K562 (cell line): ENCODE data around the gene LZTS2. TPM values are rescaled to one million over a fixed set of nuclear protein-coding genes. Genes with fewer than 3 reads are reported as not detected.

Experiments used
- ADNP ChIP-seq: fragments of 200-800 bp; sonication (Bioruptor generic); IDR thresholded peaks from 2 replicates; pipeline ENCODE4 v1.6.1; 2016; ENCODE audit warnings: missing genetic modification characterization, missing compliant biosample characterization
- ATF7 ChIP-seq: fragments of 450-650 bp; IDR thresholded peaks from 2 replicates; pipeline ENCODE4 v1.7.1; 2014; ENCODE audit warnings: mild to moderate bottlenecking, moderate library complexity
- BRCA1 ChIP-seq, 2 experiments: fragments of 450-650 bp in 1 of 2; sonication (generic) in 1 of 2; formaldehyde crosslinking in 1 of 2; IDR thresholded peaks; 2 replicates each; pipeline versions ENCODE4 v1.5.0 to v1.6.1; 2017 to 2020; ENCODE audit warnings: mild to moderate bottlenecking in 1 of 2, missing genetic modification reagents in 1 of 2
- DPF2 ChIP-seq: fragments of 450-650 bp; IDR thresholded peaks from 2 replicates; pipeline ENCODE4 v1.6.1; 2016
- HDAC2 ChIP-seq: fragments of 450-650 bp; IDR thresholded peaks from 2 replicates; pipeline ENCODE4 v1.6.1; 2016; ENCODE audit warnings: mild to moderate bottlenecking
- IRF2 ChIP-seq: sonication (generic); formaldehyde crosslinking; IDR thresholded peaks from 2 replicates; pipeline ENCODE4 v1.8.1; 2022; ENCODE audit warnings: mild to moderate bottlenecking, missing genetic modification reagents
- JUN ChIP-seq, 2 experiments: sonication (generic) in 1 of 2; formaldehyde crosslinking in 1 of 2; IDR thresholded peaks; 2 replicates each; pipeline versions ENCODE4 v1.6.1 to v1.8.0; 2012 to 2022; ENCODE audit warnings: borderline replicate concordance in 2 of 2, mild to moderate bottlenecking in 2 of 2, improper control_type of control experiment in 1 of 2, low read depth in 1 of 2, low read length in 1 of 2, missing genetic modification reagents in 1 of 2
- PTTG1 ChIP-seq: fragments of 450-650 bp; IDR thresholded peaks from 2 replicates; pipeline ENCODE4 v1.6.1; 2016; ENCODE audit warnings: low read depth, mild to moderate bottlenecking, missing genetic modification characterization, missing compliant biosample characterization
- STAT5B ChIP-seq: fragments of 250-450 bp; sonication (Bioruptor Pico); IDR thresholded peaks from 2 replicates; pipeline ENCODE4 v1.8.0; 2021; ENCODE audit warnings: mild to moderate bottlenecking, inconsistent platforms
- XRCC4 ChIP-seq: IDR thresholded peaks from one replicate; pipeline ENCODE4 v1.6.1; 2011; ENCODE audit not compliant: insufficient read depth, insufficient read length; ENCODE audit errors: extremely low read depth
- ZNF184 ChIP-seq: sonication (generic); formaldehyde crosslinking; IDR thresholded peaks from 2 replicates; pipeline ENCODE4 v1.5.0; 2020; ENCODE audit warnings: missing genetic modification reagents
- ZNF277 ChIP-seq: fragments of 250-450 bp; sonication (Bioruptor Pico); IDR thresholded peaks from 2 replicates; pipeline ENCODE4 v1.8.0; 2022; ENCODE audit warnings: inconsistent platforms, mild to moderate bottlenecking, moderate library complexity, borderline replicate concordance
- ZNF41 ChIP-seq: fragments of 250-450 bp; sonication (Bioruptor Pico); conservative IDR thresholded peaks from 2 replicates; pipeline ENCODE4 v1.4.0; 2020; ENCODE audit warnings: mild to moderate bottlenecking
- ZNF589 ChIP-seq: fragments of 200-800 bp; sonication (Bioruptor generic); IDR thresholded peaks from 2 replicates; pipeline ENCODE4 v1.6.1; 2016; ENCODE audit warnings: low read depth, missing genetic modification characterization, missing compliant biosample characterization
- ZNF699 ChIP-seq: fragments of 250-450 bp; sonication (Bioruptor Pico); IDR thresholded peaks from 2 replicates; pipeline ENCODE4 v1.8.0; 2021; ENCODE audit warnings: mild to moderate bottlenecking, moderate library complexity; ENCODE audit not compliant: insufficient replicate concordance
- ZNF830 ChIP-seq: fragments of 250-450 bp; sonication (Bioruptor Pico); IDR thresholded peaks from 2 replicates; pipeline ENCODE4 v1.5.0; 2021; ENCODE audit warnings: mild to moderate bottlenecking
- ZSCAN32 ChIP-seq: fragments of 450-650 bp; formaldehyde crosslinking; IDR thresholded peaks from 2 replicates; pipeline ENCODE4 v1.4.0; 2020; ENCODE audit warnings: mild to moderate bottlenecking, moderate library complexity
- polyA plus RNA-seq, 8 experiments: library from polyadenylated mRNA; depleted of rRNA in 4 of 8; stranded (reverse) in 5 of 8; unstranded in 3 of 8; fragments of >200 nt; fragmentation: Nextera tagmentation in 2 of 8; fragmentation: Illumina TruSeq in 1 of 8; extraction: Ambion mirVana in 2 of 8; extraction: Trizol in 1 of 8; gene quantifications; 2 replicates each; pipeline versions ENCODE4 v1.2.1 to v1.2.3, GENCODE V29; 2011 to 2014; ENCODE audit warnings: inconsistent platforms in 1 of 8, missing spikeins in 1 of 8
- total RNA-seq, 7 experiments: library from RNA; depleted of rRNA in 6 of 7; stranded (reverse); fragments of >200 nt in 6 of 7; fragmentation: Illumina TruSeq in 2 of 7; extraction: Trizol in 2 of 7; gene quantifications; 2 replicates each; pipeline versions ENCODE4 v1.2.1 to v1.2.3, GENCODE V29; 2011 to 2021; ENCODE audit warnings: low replicate concordance in 1 of 7
- TF ChIP-seq, protein P1 (sequence below): fragments of 250-450 bp; sonication (Bioruptor Pico); IDR thresholded peaks from 2 replicates; pipeline ENCODE4 v1.8.0; 2021; ENCODE audit warnings: moderate library complexity, mild to moderate bottlenecking, inconsistent platforms
- TF ChIP-seq, protein P2 (sequence below): fragments of 450-650 bp; IDR thresholded peaks from 2 replicates; pipeline ENCODE4 v1.7.0; 2016; ENCODE audit warnings: borderline replicate concordance

Gene LZTS2
- total and polyA plus RNA-seq, 9 of the 15 experiments (the other 6 are each of a cell fraction or from before 2014, with no cell fraction given), result 0.23 to 42.5 (median 14.7) TPM

GRCh38 chr10:100998183-100998990, 1.2 kb upstream of the LZTS2 start (continued):
- TF ChIP-seq ZNF589 (CRISPR knock-in tag), result 0 out of 2 replicates have a peak, but pooled peaks have one; percentile 17
- no peak for TF ChIP-seq JUN (IDR thresholded peaks at IDR 0.05; ENCODE audit: borderline replicate concordance, low read depth, low read length)
- TF ChIP-seq JUN (CRISPR knock-in tag; IDR thresholded peaks at IDR 0.05; ENCODE audit: borderline replicate concordance), result no peak
- TF ChIP-seq HDAC2, result 0 out of 2 replicates have a peak, but pooled peaks have one; percentile 11
- TF ChIP-seq ZNF699 (CRISPR knock-in tag), result no peak
- TF ChIP-seq, protein P1, sequence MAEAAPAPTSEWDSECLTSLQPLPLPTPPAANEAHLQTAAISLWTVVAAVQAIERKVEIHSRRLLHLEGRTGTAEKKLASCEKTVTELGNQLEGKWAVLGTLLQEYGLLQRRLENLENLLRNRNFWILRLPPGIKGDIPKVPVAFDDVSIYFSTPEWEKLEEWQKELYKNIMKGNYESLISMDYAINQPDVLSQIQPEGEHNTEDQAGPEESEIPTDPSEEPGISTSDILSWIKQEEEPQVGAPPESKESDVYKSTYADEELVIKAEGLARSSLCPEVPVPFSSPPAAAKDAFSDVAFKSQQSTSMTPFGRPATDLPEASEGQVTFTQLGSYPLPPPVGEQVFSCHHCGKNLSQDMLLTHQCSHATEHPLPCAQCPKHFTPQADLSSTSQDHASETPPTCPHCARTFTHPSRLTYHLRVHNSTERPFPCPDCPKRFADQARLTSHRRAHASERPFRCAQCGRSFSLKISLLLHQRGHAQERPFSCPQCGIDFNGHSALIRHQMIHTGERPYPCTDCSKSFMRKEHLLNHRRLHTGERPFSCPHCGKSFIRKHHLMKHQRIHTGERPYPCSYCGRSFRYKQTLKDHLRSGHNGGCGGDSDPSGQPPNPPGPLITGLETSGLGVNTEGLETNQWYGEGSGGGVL, result no peak
- no peak for TF ChIP-seq ATF7
- TF ChIP-seq ZNF41, result no peak
- no peak for TF ChIP-seq ADNP (tag)
- no peak for TF ChIP-seq ZNF277 (CRISPR knock-in tag)
- TF ChIP-seq XRCC4, result no peak
- no peak for TF ChIP-seq PTTG1 (tag)
- no peak for TF ChIP-seq ZNF830 (CRISPR knock-in tag)
- TF ChIP-seq, protein P2, sequence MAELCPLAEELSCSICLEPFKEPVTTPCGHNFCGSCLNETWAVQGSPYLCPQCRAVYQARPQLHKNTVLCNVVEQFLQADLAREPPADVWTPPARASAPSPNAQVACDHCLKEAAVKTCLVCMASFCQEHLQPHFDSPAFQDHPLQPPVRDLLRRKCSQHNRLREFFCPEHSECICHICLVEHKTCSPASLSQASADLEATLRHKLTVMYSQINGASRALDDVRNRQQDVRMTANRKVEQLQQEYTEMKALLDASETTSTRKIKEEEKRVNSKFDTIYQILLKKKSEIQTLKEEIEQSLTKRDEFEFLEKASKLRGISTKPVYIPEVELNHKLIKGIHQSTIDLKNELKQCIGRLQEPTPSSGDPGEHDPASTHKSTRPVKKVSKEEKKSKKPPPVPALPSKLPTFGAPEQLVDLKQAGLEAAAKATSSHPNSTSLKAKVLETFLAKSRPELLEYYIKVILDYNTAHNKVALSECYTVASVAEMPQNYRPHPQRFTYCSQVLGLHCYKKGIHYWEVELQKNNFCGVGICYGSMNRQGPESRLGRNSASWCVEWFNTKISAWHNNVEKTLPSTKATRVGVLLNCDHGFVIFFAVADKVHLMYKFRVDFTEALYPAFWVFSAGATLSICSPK, result no peak
- TF ChIP-seq STAT5B (CRISPR knock-in tag), result no peak
- peak; percentile 19; the same call in 1 of the 2 replicates for TF ChIP-seq DPF2
- no peak for TF ChIP-seq BRCA1 (IDR thresholded peaks at IDR 0.05)
- no peak for TF ChIP-seq BRCA1 (CRISPR knock-in tag; IDR thresholded peaks at IDR 0.05)
- no peak for TF ChIP-seq ZSCAN32 (CRISPR knock-in tag)
- TF ChIP-seq ZNF184, result no peak
- no peak for TF ChIP-seq IRF2 (CRISPR knock-in tag)
